ENCODE measurements around the gene CNR1. TPM values are rescaled to one million over a fixed set of nuclear protein-coding genes. Genes with fewer than 3 reads are reported as not detected.

The CNR1 gene
- total RNA-seq, 1 donor from 2014 or later, result not detected

DNA sequence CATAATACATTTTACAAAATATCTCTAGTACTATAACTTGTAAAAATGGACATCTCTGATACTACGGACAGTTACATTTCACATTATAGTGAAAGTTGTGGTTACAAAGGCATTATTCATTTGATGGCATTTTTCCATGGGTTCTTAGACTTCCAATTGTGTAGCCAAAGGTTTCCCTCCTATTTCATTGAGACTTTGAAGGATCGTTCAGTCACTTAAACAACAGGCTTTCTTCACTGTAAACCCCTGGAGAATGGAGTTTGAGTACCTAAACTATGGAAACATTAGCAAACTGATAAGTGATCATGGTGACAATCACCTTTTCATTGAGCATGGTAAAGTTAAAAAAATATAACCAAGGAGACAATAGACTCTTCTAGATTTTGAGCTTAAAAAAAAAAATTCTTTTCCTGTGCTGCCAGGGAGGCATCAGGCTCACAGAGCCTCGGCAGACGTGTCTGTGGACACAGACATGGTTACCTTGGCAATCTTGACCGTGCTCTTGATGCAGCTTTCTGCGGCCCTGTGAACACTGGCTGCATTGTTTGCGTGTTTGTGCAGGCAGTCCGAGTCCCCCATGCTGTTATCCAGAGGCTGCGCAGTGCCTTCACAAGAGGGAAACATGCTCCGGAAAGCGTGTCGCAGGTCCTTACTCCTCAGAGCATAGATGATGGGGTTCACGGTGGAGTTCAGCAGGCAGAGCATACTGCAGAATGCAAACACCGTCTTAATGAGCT is 22.6 kb downstream of the CNR1 start:
- DNase-seq, result no peak

DNA sequence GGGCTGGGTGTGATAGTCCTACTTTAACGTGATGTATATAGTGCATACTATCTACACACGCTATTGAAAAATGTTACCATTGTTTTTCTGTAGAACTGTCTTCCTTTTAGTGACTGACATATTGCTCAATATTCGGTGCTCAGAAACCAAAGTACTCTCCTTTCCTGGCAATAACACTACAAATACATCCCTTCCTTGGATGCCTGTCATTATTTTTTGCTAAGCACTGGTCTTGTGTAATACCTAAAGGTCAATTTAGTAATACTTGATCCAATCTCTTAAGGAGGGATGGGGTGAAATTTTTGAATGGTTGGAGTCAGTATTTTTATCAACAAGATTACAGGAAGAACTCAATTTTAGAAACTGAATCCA is 23.9 kb downstream of the CNR1 start:
- no peak for DNase-seq

DNA sequence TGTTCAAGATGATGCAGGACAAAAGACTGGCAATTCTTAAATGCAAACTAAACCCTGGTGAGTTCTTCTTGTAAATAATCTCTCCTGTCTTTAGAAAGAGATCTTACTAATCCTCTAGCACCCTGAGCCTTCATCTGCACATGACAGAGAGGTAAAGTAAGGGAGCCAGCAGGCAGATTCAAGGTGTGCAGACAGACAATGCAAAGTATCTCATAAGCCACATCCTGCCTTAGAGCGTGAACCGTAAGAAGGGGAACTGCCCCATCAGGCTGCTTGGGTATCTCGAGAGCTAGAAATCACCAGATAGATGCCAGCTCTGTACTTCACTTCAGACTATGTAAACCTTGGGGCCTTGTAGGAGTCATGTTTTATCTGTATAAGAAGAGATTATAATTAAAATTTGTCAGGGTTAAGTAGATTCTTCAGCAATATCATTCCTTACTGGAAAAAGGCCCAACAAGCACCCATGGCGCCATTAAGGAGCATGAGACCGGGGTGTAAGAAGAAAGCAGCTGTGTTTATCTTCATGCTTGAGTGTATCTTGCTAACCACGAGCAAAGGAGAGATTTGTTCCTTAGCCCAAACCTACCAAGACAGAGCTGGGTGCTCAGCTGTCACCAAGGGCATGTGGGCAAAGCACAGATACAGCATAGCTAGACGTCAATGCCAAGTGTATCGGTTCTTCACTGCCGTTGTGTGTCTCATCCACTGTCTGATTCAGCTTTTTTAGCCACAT is 24.4 kb downstream of the CNR1 start:
- DNase-seq, result no peak

DNA sequence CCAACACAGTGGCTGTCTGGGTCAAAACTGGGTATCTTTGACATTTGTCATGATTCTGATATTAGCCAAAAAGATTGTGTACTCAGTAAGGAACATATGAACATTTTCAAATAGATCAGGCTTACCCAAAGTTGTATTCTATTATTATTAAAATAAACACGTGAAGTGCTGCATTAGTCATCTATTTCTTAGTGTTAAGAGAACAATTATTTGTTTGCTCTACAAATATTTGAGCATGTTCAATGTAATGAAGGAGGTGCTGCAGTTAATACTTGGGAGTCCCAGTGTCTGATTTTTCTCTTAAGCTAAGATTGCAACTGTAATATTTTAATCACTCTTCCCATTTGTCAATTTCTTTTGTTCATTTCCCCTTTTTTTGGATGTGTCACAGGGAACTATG is 28.2 kb downstream of the CNR1 start:
- no peak for DNase-seq

DNA sequence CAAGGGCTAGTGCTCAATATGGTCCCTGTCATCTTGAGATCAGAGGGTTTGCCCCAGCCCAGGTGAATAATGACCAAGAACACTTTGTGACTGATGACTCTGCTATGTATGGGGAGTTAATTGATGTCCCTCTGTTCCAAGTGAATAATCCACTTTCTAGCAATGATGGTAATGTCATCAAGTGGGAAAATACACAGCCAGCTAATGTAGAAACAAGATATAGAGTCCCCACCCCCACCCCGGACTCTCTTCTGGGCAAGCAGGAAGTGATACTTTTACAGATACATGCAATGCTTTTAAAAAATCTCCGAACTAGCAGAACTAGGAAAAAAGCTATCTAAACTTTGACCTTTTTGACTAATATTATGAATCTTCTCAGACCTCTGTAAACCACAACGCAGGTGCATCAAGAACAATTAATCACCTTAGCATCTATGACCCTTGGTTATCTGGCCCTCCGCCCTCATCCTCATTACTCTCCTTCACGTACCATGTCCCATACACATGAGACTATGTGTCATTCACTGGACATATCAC is 30.5 kb downstream of the CNR1 start:
- DNase-seq, result no peak

DNA sequence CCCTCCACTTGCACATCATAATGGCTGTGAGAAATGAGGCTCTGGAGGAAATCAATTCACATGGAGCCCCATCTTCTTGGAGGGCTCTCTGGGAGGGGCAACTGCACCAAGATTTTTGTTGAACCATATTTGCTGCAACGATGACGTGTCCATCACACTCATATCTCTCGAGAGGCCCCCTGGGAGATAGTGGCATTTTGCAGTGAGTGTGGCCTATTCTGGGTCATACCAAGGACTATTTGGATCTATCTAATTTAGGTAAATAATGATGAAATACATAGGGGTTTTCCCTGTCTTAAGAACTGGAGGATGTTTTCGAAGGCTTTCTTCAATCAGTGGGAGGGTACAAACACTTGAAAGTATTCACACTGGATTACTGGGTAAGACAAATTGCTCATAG is 31.6 kb downstream of the CNR1 start:
- no peak for DNase-seq

DNA sequence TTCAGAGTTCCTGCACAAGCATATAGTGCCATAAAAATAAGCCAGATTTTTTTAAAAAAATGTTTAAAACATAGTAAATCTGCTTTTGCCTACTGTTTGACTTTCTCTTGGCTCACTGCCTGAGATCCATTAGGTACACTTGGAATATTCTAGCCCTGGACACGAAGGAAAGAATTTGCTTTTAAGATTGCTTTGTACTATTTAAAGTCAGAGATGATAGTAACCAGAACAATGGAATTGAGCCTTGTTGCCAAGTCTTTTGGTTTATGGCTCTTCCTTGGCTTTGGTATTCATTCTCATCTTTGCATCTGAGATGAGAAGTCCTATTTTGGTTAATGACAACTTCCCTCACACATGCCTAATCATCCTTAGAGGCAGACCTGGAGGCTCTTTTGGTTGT is 32.4 kb downstream of the CNR1 start:
- DNase-seq, result no peak

DNA sequence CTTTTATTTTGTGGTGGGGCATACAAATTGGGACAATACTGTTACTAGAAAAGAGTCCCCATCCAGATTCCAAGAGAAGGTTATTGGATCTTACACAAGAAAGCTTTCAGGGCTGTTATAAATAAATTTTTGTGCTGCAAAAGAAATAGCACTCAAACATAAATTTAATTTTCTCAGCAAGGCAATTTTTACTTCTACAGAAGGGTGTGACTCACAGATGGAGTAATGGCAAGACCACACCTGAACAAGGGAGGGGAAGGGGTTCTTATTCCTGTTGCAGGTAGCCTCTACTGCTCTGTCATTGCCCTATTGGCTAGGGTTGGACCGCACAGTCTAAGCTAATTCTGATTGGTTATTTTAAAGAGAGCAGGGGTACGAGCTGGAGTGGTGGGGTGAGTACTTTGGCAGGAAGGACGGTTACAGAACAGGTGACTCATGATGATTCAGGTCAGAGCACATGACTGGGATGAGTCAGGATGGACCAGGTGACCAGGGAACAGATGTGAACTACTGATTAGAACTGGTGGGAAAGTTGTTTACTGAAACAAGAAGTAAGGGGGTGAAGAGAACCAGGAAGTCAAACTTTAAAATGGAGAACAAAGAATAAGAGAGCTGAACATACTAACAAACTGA is 41.1 kb downstream of the CNR1 start:
- no peak for DNase-seq

DNA sequence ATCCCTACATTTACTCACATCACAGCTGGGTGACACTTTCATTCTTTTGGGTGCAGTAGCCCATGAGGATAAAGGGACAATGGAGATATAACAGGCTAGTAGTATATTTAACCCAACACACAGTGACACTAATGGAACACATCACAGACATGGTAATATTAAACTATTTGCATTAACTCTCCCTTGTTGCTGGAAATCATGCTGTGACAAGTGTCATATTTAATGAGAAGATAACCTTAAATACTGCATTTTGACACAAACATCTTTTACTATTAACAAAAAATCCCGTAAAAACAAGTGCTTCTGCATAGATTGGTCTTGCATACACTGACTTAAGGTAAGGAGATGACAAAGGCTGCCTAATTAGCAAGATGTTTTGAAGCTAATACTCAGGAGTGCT is 45.5 kb downstream of the CNR1 start:
- DNase-seq, result no peak

DNA sequence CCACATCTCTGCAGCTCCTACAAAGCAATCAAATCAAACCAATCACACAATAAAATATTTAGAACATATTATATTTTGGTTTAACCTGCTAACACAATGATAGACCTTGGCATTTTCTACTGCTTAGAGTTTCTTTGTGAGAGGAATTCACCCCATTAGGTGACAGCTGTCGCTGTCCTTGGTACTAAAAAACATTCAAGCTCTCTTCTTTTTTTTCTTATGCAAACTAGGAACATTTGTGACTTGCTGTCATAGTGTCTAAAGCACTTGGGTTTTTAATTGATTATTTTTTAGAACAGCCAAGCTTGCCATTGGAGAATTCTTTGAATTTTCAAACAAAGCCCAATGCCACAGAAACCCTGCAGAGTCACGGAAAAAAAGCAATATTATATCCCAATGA is 46.4 kb downstream of the CNR1 start:
- peak; percentile 10 for DNase-seq

DNA sequence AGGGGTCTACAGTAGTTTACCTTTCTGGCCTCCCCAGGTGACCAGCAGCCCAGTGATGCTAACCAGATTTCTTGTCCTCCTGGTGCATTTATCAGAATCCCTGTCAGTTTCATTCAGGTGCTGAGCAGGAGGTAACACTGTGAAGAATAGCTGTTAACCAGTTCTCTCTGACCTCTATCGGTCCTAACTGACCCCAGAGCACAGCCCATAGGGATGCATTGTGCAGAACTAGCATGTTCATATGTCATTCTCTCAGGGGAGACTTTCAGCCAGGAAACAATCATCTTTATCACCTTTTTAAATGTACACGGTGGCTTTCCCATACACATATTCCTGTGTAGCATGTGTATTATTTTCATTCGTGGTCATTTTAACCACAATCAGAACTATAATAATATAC is 49.9 kb downstream of the CNR1 start:
- DNase-seq, result no peak

DNA sequence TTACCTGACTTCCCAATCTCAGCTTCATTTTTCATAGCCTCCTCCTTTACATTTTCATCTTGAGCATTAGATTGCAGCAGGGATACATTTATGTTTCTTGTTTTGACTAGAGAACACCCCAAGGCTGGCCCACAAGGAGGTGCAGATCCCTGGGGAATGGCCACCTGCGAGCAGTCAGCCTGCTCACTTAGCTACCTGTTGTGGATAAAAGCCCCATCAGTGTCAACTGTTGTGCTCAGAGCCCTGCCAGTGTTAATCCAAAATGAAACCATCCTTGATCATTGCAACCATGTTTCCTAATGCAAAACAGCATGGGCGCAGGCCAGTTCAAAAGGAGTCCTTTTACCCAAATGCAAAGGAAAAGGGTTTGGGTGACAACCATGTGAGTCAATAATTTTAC is 50.8 kb downstream of the CNR1 start:
- no peak for DNase-seq

DNA sequence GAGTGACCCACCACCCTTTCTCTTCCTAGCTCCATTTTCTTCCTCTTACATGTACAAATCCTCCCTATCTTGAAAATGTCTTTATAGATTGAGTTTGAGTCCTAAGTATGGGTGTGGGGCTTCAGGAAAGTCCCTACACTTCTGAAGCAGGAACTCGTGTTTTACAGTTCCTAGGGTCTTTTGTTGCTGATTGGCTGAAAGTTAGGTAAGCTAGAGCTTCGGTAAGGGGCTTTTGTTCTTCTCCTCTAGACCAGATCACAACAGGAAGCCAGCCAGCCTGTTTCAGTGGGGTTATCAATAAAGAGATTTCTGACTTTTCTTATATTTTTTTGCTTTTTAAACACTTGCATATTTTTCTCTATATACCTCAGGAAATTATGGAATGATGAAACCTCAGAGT is 51.3 kb downstream of the CNR1 start:
- no peak for DNase-seq

DNA sequence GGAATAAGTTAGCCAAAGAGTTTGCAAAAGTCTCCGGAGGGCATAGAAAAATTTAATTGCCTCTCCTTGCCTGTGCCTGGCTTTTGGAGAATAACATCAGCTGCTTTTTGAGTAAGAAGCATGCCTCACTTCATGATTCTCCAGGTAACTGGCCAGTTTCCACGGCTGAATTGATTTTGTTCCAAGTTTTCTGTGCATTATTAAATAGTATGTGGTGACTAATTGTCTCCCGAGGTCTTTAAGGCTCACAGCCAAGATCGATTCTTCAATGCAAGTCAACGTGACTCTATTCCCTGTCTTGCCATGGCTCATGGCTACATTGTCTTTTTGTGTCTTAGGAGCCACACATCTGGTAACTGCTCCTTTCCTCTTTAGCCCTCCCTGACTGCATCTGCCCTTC is 54.2 kb downstream of the CNR1 start:
- DNase-seq, result no peak

DNA sequence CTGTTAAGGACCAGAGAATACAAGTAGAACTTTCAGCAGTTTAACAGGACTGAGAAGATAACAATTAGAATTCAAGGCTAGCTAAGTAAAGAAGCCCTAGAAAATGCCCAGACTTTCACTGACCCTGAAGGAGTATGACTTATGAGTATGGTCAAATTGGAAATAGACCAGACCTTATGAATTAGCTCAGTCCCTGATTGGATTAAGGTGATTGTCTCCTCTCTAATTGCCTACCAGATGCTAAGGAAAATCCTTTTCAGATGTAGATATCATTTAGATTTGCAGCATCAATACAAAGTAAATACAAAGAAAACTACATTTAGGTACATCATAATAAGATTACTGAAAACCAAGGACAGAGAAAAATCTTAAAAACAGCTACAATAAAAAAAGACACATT is 58.9 kb downstream of the CNR1 start:
- no peak for DNase-seq

DNA sequence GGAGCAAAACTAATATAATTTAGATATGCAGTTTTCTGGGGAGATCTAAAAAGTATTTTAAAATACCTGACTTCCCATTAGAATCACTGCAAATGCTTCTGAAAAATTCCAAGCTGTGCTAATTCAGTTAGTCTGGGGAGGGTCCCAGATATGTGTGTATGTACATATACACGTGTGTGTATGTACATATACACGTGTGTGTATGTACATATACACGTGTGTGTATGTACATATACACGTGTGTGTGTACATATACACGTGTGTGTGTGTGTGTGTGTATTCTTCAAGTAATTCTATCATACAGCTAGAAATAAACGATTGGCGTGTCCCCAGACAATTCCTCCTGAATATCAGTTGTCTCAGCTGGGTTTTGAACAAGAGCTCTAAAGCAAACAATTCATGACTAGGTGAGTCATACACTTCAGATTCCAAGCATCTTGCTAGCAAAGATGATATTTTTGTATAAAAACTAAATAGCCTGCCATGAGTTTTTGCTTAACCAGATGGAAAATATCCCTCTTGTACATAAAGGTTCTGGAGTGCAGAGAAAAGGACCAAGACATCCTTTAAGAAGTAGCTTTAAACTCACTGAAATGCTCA is 60.3 kb downstream of the CNR1 start:
- no peak for DNase-seq

Other genes starting within 250 kb of the CNR1 start
- gene SPACA1, start 118.5 kb downstream of the CNR1 start, total RNA-seq, result not detected in 2 replicates